ENCODE measurements around the gene PRRG1.
"Not testable (repeated sequence)": the region's sequence is repeated elsewhere in the genome, so short reads cannot be mapped to it uniquely, and the experiment has no call there.

PRRG1 gene

GRCh38 chrX:37407736-37408135 lies 58.6 kb downstream of the PRRG1 start:
- TF ChIP-seq CTCF (IDR thresholded peaks at IDR 0.05; ENCODE audit: insufficient read depth, low read depth, low read length, missing control alignments): no peak
- H3K4me3 ChIP-seq (ENCODE audit: low read length): no peak overlapping the region
- DNase-seq (ENCODE audit: low read depth): no peak

DNA sequence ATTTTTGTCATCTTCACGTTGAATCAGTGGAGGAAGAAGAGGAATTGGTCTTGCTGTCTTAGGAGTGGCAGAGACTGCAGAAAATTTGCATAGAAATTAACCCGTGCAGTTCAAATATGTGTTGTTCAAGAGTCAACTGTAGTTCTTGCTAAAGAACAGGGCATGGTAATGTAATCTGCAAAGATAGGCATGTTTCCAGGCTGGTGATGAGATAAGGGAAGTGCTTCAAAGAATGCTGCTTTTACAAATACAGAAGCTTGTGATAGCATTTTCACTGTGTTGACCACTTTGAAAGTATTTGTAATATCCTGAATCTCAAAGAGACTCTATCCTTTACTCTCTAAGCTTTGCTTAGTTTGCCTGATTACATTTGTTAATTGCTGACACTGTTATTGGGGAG lies 60.1 kb downstream of the PRRG1 start:
- no peak overlapping the region for H3K4me3 ChIP-seq (ENCODE audit: low read length)
- DNase-seq (ENCODE audit: low read depth): no peak
- TF ChIP-seq CTCF (IDR thresholded peaks at IDR 0.05; ENCODE audit: insufficient read depth, low read depth, low read length, missing control alignments): no peak

DNA sequence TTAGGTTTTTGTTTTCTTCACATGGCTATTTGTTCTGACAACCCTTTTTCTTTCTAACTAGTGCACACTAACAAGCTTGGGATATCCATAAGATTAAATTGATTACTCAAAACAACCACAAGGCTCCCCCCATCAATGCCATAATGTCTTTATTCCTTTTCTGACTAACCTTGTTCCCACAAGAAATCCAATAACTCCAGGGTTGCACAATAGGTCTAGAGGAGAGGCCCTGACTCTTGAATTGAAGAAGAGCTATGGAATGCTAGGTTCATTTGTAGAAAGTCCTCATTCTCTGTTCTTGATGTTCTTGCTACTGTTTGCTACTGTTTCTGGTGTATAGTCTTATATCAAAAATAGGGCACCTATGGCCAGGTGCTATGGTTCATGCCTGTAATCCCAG lies 71.0 kb downstream of the PRRG1 start:
- no peak overlapping the region for H3K4me3 ChIP-seq (ENCODE audit: low read length)
- peak; percentile 28 for DNase-seq (ENCODE audit: low read depth)
- no peak for TF ChIP-seq CTCF (IDR thresholded peaks at IDR 0.05; ENCODE audit: insufficient read depth, low read depth, low read length, missing control alignments)

DNA sequence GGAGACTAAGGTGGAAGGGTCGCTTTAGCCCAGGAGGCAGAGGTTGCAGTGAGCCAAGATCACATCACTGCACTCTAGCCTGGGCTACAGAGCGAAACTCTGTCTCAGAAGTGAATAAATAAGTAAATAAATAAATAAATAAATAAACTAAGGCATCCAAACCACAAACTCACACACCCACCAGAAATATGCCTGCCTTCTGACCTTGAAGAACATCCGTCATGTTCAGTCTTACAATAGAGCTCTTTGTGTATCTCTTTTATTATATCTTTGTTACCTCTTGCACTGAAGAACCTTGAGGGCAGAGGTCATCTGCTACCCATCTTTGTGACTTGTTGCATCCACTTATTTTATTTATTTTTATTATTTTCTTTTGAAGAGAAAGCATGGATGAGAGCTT lies 71.6 kb downstream of the PRRG1 start:
- no peak for DNase-seq (ENCODE audit: low read depth)
- TF ChIP-seq CTCF (IDR thresholded peaks at IDR 0.05; ENCODE audit: insufficient read depth, low read depth, low read length, missing control alignments): no peak
- no peak overlapping the region for H3K4me3 ChIP-seq (ENCODE audit: low read length)

GRCh38 chrX:37424000-37424429 lies 74.9 kb downstream of the PRRG1 start:
- no peak for TF ChIP-seq CTCF (IDR thresholded peaks at IDR 0.05; ENCODE audit: insufficient read depth, low read depth, low read length, missing control alignments)
- peak; percentile 4 for DNase-seq (ENCODE audit: low read depth)
- H3K4me3 ChIP-seq (ENCODE audit: low read length): no peak overlapping the region

DNA sequence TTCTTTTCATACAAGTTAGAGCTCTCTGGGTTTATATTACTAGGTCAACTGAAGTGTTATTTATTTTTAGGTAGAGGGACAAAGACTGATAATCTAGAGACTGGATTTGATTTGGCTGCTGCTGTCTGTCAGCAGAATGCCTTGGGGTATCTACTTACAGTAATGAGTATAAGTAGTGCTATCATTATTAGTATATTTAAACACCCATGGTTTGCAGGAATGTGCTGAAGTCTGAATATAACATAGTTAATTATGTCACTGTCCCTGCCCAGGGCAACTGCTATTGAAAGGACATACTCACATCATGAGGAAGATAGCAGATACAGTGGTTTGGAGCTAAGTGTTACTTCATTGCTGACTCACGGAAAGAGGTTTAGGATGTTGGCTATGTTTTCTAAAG lies 76.2 kb downstream of the PRRG1 start:
- H3K4me3 ChIP-seq (ENCODE audit: low read length): no peak overlapping the region
- peak; percentile 1 for DNase-seq (ENCODE audit: low read depth)
- no peak for TF ChIP-seq CTCF (IDR thresholded peaks at IDR 0.05; ENCODE audit: insufficient read depth, low read depth, low read length, missing control alignments)

- DNase-seq (ENCODE audit: low read depth); H3K4me3 ChIP-seq (ENCODE audit: low read length): not testable (repeated sequence)
Observed at GRCh38 chrX:37428962-37429361, 79.8 kb downstream of the PRRG1 start.

DNA sequence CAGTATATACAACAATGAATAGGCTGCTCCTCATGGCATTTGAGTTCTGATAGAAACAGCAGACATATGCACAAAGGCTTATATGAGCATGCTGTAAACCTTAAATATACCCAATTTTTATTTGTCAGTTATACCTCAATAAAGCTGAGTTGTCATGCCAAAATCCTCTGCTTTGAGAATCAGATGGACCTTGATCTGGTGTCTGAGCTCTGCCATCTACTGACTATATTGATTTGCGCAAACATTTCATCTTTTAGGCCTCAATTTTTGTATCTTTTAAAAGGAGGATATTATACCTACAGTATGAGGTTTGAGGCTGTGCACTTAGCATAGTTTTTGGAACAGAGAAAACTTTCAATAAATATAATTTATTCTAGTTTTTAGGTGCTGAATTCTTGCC lies 85.2 kb downstream of the PRRG1 start:
- H3K4me3 ChIP-seq (ENCODE audit: low read length): no peak overlapping the region
- no peak for DNase-seq (ENCODE audit: low read depth)
- TF ChIP-seq CTCF (IDR thresholded peaks at IDR 0.05; ENCODE audit: insufficient read depth, low read depth, low read length, missing control alignments): no peak

All from epithelial cell of esophagus (primary cell).